Glutamatergic neuron (in vitro differentiated cells): ENCODE data around the gene FGD5. TPM values are rescaled to one million over a fixed set of nuclear protein-coding genes. Genes with fewer than 3 reads are reported as not detected.

ENCODE experiments used
- DNase-seq: peaks from one replicate; pipeline ENCODE4 v3.0.0; 2022
- H3K27ac Mint-ChIP-seq: one replicate; pipeline ENCODE4 v1.8.0; 2020; ENCODE audit warnings: mild to moderate bottlenecking, mixed read lengths, inconsistent platforms; ENCODE audit not compliant: unreplicated experiment
- H3K27me3 Mint-ChIP-seq: one replicate; pipeline ENCODE4 v1.8.0; 2020; ENCODE audit warnings: mild to moderate bottlenecking, moderate library complexity, mixed read lengths, inconsistent platforms; ENCODE audit not compliant: unreplicated experiment
- H3K36me3 Mint-ChIP-seq: one replicate; pipeline ENCODE4 v1.8.0; 2020; ENCODE audit warnings: mild to moderate bottlenecking, mixed read lengths, inconsistent platforms; ENCODE audit not compliant: unreplicated experiment
- H3K4me1 Mint-ChIP-seq: one replicate; pipeline ENCODE4 v1.8.0; 2020; ENCODE audit warnings: mild to moderate bottlenecking, low read depth, mixed read lengths, inconsistent platforms; ENCODE audit not compliant: unreplicated experiment
- H3K4me3 Mint-ChIP-seq: one replicate; pipeline ENCODE4 v1.8.0; 2020; ENCODE audit warnings: mild to moderate bottlenecking, mixed read lengths, inconsistent platforms; ENCODE audit not compliant: unreplicated experiment
- H3K9me3 Mint-ChIP-seq: one replicate; pipeline ENCODE4 v1.8.0; 2020; ENCODE audit warnings: mild to moderate bottlenecking, moderate library complexity, mixed read lengths, inconsistent platforms; ENCODE audit not compliant: unreplicated experiment
- CTCF ChIP-seq: fragments of 200-600 bp; sonication (generic); IDR thresholded peaks from one replicate; pipeline ENCODE4 v1.5.0; 2021; ENCODE audit not compliant: partially characterized antibody, unreplicated experiment
- total RNA-seq: library from RNA; stranded (reverse); fragmentation: NEBNext Ultra II Directional; extraction: Animal tissue kit (Norgen Biotek cat#: 25700); gene quantifications from one replicate; pipeline ENCODE4 v1.2.1, GENCODE V29; 2021; ENCODE audit not compliant: unreplicated experiment

FGD5 gene
- total RNA-seq, 1 donor from 2014 or later = 3.1 TPM

GRCh38 chr3:14918356-14918860, 99.6 kb downstream of the FGD5 start:
- Mint-ChIP-seq H3K27ac (no peak overlapping the region), H3K4me3 (no peak overlapping the region), H3K4me1 (peaks cover 4% of the 10 kb centered on the region), H3K9me3 (peaks cover 2% of the 10 kb centered on the region), H3K36me3 (no peaks in the 10 kb centered on the region), H3K27me3 (peaks cover 1% of the 10 kb centered on the region)
- TF ChIP-seq CTCF = no peak
- DNase-seq = no peak

DNA sequence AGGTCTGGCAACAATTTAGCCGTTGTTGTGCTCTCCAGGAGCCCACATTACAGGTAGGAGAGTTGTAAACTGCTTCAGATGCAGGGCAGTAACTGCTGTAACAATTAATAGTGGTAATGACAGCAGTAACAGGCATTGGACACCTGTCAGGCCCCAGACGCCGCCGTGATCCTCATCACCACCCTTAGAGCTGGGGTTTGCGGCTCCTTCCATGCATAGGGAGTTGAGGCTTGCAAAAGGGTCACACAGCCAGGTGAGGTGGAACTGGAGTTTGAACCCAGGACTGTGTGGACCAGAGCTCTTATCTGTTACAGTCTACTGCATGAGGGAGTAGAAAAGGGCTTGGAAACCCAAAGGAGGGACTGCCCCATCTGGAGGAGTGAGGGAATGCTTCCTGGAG, 101.8 kb downstream of the FGD5 start:
- Mint-ChIP-seq H3K4me1 (no peaks in the 10 kb centered on the region), H3K27me3 (peaks cover 3% of the 10 kb centered on the region), H3K27ac (no peak overlapping the region), H3K36me3 (no peaks in the 10 kb centered on the region), H3K4me3 (no peak overlapping the region), H3K9me3 (no peaks in the 10 kb centered on the region)
- no peak for DNase-seq
- no peak for TF ChIP-seq CTCF

GRCh38 chr3:14921034-14921616, 102.4 kb downstream of the FGD5 start:
- H3K27me3 Mint-ChIP-seq = peaks cover 3% of the 10 kb centered on the region
- H3K9me3 Mint-ChIP-seq = no peaks in the 10 kb centered on the region
- H3K4me3 Mint-ChIP-seq = no peak overlapping the region
- no peaks in the 10 kb centered on the region for H3K36me3 Mint-ChIP-seq
- peaks cover 2% of the 10 kb centered on the region for H3K4me1 Mint-ChIP-seq
- no peak overlapping the region for H3K27ac Mint-ChIP-seq
- TF ChIP-seq CTCF = peak; percentile 98
- DNase-seq = peak; percentile 91

GRCh38 chr3:14921811-14922705, 103.3 kb downstream of the FGD5 start:
- Mint-ChIP-seq H3K4me1 (peaks cover 4% of the 10 kb centered on the region), H3K27ac (no peak overlapping the region), H3K27me3 (peaks cover 3% of the 10 kb centered on the region), H3K9me3 (no peaks in the 10 kb centered on the region), H3K36me3 (no peaks in the 10 kb centered on the region), H3K4me3 (no peak overlapping the region)
- DNase-seq = no peak
- no peak for TF ChIP-seq CTCF

DNA sequence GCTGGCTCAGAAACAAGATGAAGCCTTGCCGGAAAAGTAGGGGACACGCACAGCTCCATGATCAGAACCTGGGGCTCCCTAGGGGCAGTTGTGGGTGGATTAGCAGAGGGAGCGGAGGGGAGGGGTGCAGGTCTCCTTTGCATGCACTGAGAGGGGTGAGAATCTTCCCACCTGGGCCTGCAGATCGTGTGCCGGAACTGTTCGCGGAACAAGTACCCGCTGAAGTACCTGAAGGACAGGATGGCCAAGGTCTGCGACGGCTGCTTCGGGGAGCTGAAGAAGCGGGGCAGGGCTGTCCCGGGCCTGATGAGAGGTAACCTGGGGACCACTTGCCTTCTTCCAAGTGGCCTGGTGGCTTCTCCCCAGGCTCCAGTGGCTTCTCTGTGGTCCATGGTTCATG, 104.1 kb downstream of the FGD5 start:
- Mint-ChIP-seq H3K36me3 (no peaks in the 10 kb centered on the region), H3K27ac (no peak overlapping the region), H3K4me1 (peaks cover 4% of the 10 kb centered on the region), H3K27me3 (peaks cover 3% of the 10 kb centered on the region), H3K4me3 (no peak overlapping the region), H3K9me3 (no peaks in the 10 kb centered on the region)
- no peak for DNase-seq
- no peak for TF ChIP-seq CTCF
